GM13977 (cell line): ENCODE data around the gene H1-8.

Experiments used
- DNase-seq: peaks from one replicate; pipeline ENCODE4 v3.0.0; 2012; ENCODE audit warnings: low spot score
- CTCF ChIP-seq: IDR thresholded peaks from 2 replicates; pipeline ENCODE4 v1.5.1; 2012; ENCODE audit warnings: mild to moderate bottlenecking, control low read depth; ENCODE audit not compliant: insufficient read depth; ENCODE audit errors: extremely low read depth, missing control alignments
- in situ Hi-C: fragments of 300-500 bp; cut with MboI; formaldehyde crosslinking; loops from one replicate; pipeline ENCODE4 v1.12.0; 2022; ENCODE audit warnings: low sequenced_read_pairs, low pct_unique_long_range_greater_than_20kb, mixed read lengths, inconsistent platforms; ENCODE audit not compliant: unreplicated experiment

Gene H1-8

GRCh38 chr3:129558772-129559564, 16.0 kb downstream of the H1-8 start:
- no peak for TF ChIP-seq CTCF
- DNase-seq, result no peak
- in situ Hi-C loops, result no loop called here

- DNase-seq, result no peak
- in situ Hi-C loops, result no loop called here
- TF ChIP-seq CTCF, result no peak
Measured at GRCh38 chr3:129559565-129560079, 16.6 kb downstream of the H1-8 start.

GRCh38 chr3:129560269-129560787, 17.4 kb downstream of the H1-8 start:
- no peak for DNase-seq
- in situ Hi-C loops, result no loop called here
- TF ChIP-seq CTCF, result no peak

- TF ChIP-seq CTCF, result no peak
- in situ Hi-C loops, result no loop called here
- no peak for DNase-seq
Measured at GRCh38 chr3:129560911-129561594, 18.1 kb downstream of the H1-8 start.

- no peak for TF ChIP-seq CTCF
- in situ Hi-C loops, result no loop called here
- no peak for DNase-seq
Measured at GRCh38 chr3:129561619-129562248, 18.8 kb downstream of the H1-8 start.

- DNase-seq, result no peak
- in situ Hi-C loops, result no loop called here
- no peak for TF ChIP-seq CTCF
Measured at GRCh38 chr3:129562803-129563202, 19.8 kb downstream of the H1-8 start.
